Lung (tissue), 12 donors: Measurements from ENCODE around the gene BBOF1. TPM values are rescaled to one million over a fixed set of nuclear protein-coding genes. Genes with fewer than 3 reads are reported as not detected.
A peak's percentile ranks its signal among the peaks of the same experiment; 100 is the strongest.

ENCODE experiments used
- ATAC-seq: fragments of 200-7000 bp; cut with Tn5 transposase; one replicate; pipeline ENCODE4 v1.9.1; 2020; ENCODE audit warnings: moderate number of reproducible peaks; ENCODE audit not compliant: insufficient read depth, low FRiP score
- DNase-seq, 3 donors: peaks; one replicate each; pipeline ENCODE4 v3.0.0-alpha.2; 2013 to 2017
- H3K27ac ChIP-seq, 2 donors: one replicate each; pipeline ENCODE4 v1.5.1; 2013; ENCODE audit warnings: mild to moderate bottlenecking in 2 of 2, moderate library complexity in 2 of 2, control low read depth in 1 of 2, inconsistent platforms in 1 of 2, low read depth in 1 of 2, low read length in 1 of 2
- H3K27me3 ChIP-seq, 3 donors: one replicate each; pipeline ENCODE4 v1.5.1; 2013; ENCODE audit warnings: low read length in 2 of 3; ENCODE audit not compliant: control insufficient read depth in 3 of 3, insufficient read depth in 3 of 3
- H3K36me3 ChIP-seq, 4 donors: one replicate each; pipeline ENCODE4 v1.5.1; 2013; ENCODE audit warnings: low read length in 4 of 4, mild to moderate bottlenecking in 1 of 4, moderate library complexity in 1 of 4; ENCODE audit not compliant: control insufficient read depth in 4 of 4, insufficient read depth in 4 of 4
- H3K4me1 ChIP-seq, 5 donors: one replicate each; pipeline ENCODE4 v1.5.1; 2013; ENCODE audit warnings: low read length in 5 of 5, mild to moderate bottlenecking in 2 of 5, moderate library complexity in 1 of 5; ENCODE audit not compliant: control insufficient read depth in 5 of 5, insufficient read depth in 5 of 5
- H3K4me3 ChIP-seq: one replicate; pipeline ENCODE4 v1.5.1; 2013; ENCODE audit warnings: mild to moderate bottlenecking, control low read depth, moderate library complexity
- H3K9ac ChIP-seq, 2 donors: one replicate each; pipeline ENCODE4 v1.5.1; 2013; ENCODE audit warnings: low read length in 2 of 2, control low read depth in 1 of 2; ENCODE audit not compliant: insufficient read depth in 1 of 2
- H3K9me3 ChIP-seq, 4 donors: one replicate each; pipeline ENCODE4 v1.5.1; 2013; ENCODE audit warnings: low read length in 3 of 4, mild to moderate bottlenecking in 1 of 4, moderate library complexity in 1 of 4; ENCODE audit not compliant: control insufficient read depth in 4 of 4, insufficient read depth in 3 of 4
- CTCF ChIP-seq: IDR thresholded peaks from 2 replicates; pipeline ENCODE4 v1.5.1; 2012; ENCODE audit warnings: mild to moderate bottlenecking; ENCODE audit errors: control extremely low read depth, extremely low read depth
- WGBS, 2 donors: extraction: QIAGEN DNeasy Blood & Tissue Kit; methylation state at CpG; one replicate each; pipeline ENCODE4 v1.1.7; 2013; 5-methylcytosine and 5-hydroxymethylcytosine counted together
- polyA plus RNA-seq, 2 donors: library from polyadenylated mRNA; stranded (reverse); fragments of 200-250 nt; gene quantifications; one replicate each; pipeline ENCODE4 v1.2.1, GENCODE V29; 2013
- total RNA-seq, 2 donors: library from RNA; depleted of rRNA in 1 of 2; stranded (reverse); fragments of >200 nt in 1 of 2; gene quantifications; one replicate each; pipeline ENCODE4 v1.2.1, GENCODE V29; 2014 to 2021
- donor health status: control.
- donor health status: control.
- donor health status: Bipolar disorder and iron deficiency.
- donor health status: healthy.
- donor health status: DM: yes; HTN: yes; CAD: no.

BBOF1 gene
- total and polyA plus RNA-seq, 4 donors, result 6.6 to 23.1 (median 10.4) TPM

DNA sequence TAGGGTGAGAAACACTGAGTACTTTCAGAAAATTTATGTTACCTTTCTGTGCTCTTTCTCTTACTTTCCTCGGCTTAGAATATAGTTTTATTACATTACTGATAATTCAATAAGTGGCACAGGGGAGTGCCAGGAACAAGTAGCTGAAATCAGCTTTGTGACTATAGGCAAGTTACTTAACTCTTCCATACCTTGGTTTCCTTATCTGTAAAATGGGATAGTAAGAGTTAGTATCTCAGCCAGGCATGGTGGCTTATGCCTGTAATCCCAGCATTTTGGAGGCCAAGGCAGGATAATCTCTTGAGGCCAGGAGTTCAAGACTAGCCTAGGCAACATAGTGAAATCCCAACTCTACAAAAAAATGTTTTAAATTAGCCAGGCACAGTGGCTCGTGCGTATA lies 15.4 kb downstream of the BBOF1 start:
- DNase-seq (no peak), ATAC-seq (no peak)
- 95 to 96% methylated on average over 3 of the region's 3 CpGs for WGBS, 2 donors
- TF ChIP-seq CTCF, result no peak
- Histone ChIP-seq H3K9ac (no peak overlapping the region), H3K4me1 (no peaks in the 10 kb centered on the region), H3K9me3 (no peaks in the 10 kb centered on the region), H3K27ac (no peak overlapping the region), H3K27me3 (no peaks in the 10 kb centered on the region), H3K4me3 (no peak overlapping the region), H3K36me3 (peaks cover 0 to 5% (median 2%) of the 10 kb centered on the region in 4 donors)

DNA sequence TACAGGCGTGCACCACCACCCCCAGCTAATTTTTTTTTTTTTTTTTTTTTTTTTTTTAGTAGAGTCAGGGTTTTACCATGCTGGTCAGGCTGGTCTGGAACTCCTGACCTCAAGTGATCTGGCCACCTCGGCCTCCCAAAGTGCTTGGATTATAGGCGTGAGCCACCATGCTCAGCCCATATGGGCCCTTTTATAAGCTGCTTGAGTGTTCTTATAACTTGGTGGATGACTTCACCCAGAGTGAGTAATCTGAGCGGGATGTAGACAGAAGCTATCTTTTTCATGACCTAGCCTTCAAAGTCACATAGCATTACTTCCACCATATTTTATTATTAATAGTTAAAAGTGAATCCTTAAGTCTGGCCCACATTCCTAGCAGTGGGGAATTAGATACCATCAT lies 16.4 kb downstream of the BBOF1 start:
- Histone ChIP-seq H3K9ac (no peak overlapping the region), H3K36me3 (peaks cover 0 to 5% (median 2%) of the 10 kb centered on the region in 4 donors), H3K4me1 (no peaks in the 10 kb centered on the region), H3K4me3 (no peak overlapping the region), H3K27ac (no peak overlapping the region), H3K27me3 (no peaks in the 10 kb centered on the region), H3K9me3 (no peaks in the 10 kb centered on the region)
- ATAC-seq (no peak), DNase-seq (no peak)
- TF ChIP-seq CTCF, result no peak
- WGBS, 2 donors, result 86 to 98% methylated on average over 4 of the region's 4 CpGs

DNA sequence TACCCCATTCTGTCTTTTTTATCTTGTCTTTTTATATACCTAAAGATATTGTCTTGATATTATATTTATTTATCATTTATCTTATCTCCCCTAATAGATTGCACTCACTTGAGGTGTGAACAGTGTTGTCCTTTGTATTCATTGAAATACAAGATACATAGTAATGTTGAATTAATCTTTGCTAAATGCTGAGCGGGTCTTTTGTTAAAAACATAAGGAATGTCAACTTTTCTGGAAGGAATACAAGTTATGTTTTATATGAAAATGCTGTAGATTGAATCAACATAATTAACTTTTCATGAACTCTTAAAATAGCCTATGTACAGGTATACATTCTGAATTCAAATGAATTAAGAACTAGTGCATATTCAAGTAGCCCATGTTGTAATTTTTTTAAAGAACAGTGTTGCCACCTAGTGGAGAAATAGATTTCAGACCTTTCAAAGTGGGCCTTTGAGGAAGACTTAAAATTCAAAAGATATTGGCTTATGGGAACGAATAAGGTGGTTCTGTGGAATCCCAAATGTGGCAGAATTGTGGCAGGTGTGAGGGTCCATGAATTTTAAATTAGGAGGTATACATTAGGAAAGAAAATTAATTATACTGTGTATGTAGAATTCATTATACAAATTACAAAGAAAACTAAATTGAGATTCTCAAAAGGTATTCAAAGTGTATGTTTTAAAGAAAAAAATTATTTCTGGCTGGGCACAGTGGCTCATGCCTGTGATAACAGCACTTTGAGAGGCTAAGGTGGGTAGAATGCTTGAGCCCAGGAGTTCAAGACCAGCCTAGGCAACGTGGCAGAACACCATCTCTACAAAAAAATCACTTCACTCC lies 19.1 kb downstream of the BBOF1 start:
- TF ChIP-seq CTCF, result peak; percentile 32
- H3K4me1 ChIP-seq, result no peaks in the 10 kb centered on the region
- H3K27me3 ChIP-seq, result no peaks in the 10 kb centered on the region
- no peak overlapping the region for H3K27ac ChIP-seq
- ATAC-seq, result no peak
- H3K36me3 ChIP-seq, result peaks cover 0 to 6% (median 2%) of the 10 kb centered on the region in 4 donors
- no peak overlapping the region for H3K4me3 ChIP-seq
- H3K9me3 ChIP-seq, result no peaks in the 10 kb centered on the region
- 67 to 70% methylated on average over 3 of the region's 3 CpGs for WGBS, 2 donors
- peak in 2 of 3 donors; percentile 69 to 78 for DNase-seq
- no peak overlapping the region for H3K9ac ChIP-seq

DNA sequence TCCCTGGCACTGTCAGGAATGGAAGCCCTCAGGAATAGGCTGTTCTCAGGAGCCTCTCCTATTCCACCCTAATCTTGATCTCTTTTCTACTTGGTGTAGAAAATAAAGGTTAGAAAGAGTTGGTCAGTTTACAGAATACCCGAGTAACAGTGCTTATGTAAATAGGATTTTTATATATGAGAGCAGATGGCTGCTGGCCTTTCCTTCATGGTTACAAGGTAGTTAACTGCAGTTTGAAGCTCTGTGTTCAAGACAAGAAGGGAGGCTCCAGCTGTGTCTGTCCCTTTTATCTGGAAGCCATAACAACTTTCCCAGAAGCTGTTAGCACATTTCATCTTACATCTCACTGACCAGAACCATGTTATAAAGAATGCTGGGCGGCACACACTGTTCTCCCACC lies 23.1 kb downstream of the BBOF1 start:
- ATAC-seq (no peak), DNase-seq (no peak)
- Histone ChIP-seq H3K9ac (no peak overlapping the region), H3K9me3 (no peaks in the 10 kb centered on the region), H3K27ac (no peak overlapping the region), H3K4me1 (no peaks in the 10 kb centered on the region), H3K4me3 (no peak overlapping the region), H3K27me3 (no peaks in the 10 kb centered on the region), H3K36me3 (peaks cover 0 to 4% (median 0%) of the 10 kb centered on the region in 4 donors)
- TF ChIP-seq CTCF, result no peak
- 77 to 86% methylated on average over 2 of the region's 2 CpGs for WGBS, 2 donors
